NCI-H446 treated with DMSO at 0.1 percent for 48 hours (cell line): ENCODE results near the gene ATF6B.
A peak's percentile ranks its signal among the peaks of the same experiment; 100 is the strongest.

ENCODE experiments used
- DNase-seq: peaks from one replicate; lab custom pipeline; 2025; lab: John Stamatoyannopoulos, UW

The ATF6B gene

GRCh38 chr6:32127717-32128592 is at the start of gene ATF6B:
TSS of gene ATF6B (minus strand) at chr6:32128246. CDS start at chr6:32128207, 39 bp downstream.
- DNase-seq, result peak; percentile 99

DNA sequence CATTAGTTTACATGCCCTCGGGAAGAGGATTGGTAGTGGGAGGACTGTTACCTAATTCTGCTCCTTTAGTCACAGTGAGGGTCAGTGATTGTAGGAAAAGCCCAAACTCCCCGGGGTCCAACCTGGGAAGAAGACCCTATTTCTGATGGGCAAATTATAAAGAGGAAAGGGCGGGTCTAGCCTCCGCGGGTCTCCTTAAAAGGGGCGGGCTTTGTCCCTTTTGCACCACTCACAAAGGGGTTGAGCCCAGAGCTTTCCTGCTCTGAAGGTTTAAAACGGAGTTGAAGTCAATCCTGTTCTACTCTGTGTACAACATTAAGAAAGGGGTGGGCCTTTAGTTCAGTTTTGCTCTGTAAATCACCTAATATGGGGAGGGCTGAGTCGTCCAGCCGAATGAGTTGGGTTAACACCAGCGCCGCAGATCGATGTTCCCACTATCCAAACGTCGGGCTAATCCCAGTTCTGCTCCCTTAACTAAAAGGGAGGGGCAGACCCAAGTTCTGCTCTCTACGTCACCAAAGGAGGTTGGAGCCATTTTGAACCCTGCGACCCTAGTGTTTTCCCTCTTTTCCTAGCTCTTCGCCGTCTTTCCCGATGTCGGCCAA is 49.2 kb upstream of the ATF6B start:
- peak; percentile 82 for DNase-seq

DNA sequence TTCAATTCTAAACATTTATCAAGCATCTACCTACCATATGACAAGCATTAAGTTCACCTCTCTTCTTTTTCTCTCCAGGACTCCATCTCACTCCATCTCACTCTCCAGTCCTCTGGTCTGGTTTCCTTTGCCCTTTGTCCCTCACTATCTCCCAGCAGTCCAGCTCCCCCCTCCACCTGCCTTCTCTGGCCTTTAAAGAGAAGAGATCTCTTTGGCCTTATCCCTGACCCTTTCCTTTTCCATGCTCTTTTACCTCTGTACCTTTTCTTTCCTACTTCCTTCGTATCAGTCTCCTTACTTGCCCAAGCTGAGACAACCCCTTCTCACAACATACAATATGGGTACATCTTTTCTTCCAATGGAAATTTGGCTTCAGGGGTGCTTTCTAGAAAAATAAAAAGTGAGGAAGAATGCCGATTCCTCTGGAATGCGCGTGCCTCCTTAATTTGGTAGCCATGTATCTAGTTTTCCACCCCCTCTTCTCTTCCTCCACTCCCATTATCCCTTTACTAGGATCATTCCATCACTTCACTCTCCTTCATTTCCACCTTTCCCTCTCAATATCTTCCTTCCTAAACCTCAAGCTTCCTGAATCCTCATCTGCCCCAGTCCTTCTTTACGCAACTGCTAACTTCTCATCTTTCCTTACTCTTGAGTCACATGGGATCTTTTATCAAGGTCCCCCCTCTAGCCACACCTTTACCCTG is 48.6 kb upstream of the ATF6B start:
- no peak for DNase-seq

DNA sequence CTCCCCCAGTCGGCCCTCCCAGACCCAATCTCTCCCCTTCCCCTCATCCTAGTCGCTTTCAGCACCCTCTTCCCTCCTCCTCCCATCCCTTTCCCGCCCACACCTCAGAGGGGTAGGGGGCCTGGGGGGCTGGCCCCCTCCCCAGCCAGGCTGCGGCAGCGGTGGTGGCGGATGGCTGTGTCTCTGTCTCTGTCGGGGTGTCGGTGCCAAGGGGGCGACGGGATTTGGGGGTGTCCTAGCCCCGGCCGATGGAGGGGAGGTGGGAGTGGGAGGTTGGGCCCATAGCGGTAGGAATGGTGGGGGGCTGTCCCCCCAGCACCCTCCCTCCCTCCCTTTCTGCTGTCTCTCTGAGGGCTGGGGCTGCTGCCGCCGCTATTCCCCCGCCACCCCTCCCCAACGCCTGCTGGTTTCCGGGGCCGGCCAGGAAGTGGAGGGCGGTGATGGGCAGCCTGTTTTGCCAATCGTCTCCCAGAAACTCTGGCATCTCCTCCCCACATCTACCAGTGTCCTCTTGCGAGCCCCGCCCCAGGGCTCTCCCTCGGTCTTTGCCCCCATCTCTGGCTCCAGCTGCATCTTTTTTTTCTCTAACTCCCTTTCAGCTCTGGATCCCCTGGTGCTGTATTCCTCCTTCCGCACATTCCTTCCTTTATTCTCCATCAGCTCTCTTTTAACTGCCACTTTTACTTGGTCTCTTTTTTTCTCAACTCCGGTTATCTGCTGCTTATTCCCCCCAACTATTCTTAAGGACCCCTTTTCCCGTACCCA is 47.8 kb upstream of the ATF6B start, which contains the start of gene AGPAT1:
Gene AGPAT1 (minus strand): TSS at position 374 of the 765 bp plus-strand sequence. CDS start 4,588 bp downstream, outside the sequence.
- peak; percentile 89 for DNase-seq

GRCh38 chr6:32175322-32175710 is 47.3 kb upstream of the ATF6B start:
- no peak for DNase-seq

- DNase-seq, result no peak
These were observed 46.4 kb upstream of the ATF6B start for GRCh38 chr6:32174416-32174815.

DNA sequence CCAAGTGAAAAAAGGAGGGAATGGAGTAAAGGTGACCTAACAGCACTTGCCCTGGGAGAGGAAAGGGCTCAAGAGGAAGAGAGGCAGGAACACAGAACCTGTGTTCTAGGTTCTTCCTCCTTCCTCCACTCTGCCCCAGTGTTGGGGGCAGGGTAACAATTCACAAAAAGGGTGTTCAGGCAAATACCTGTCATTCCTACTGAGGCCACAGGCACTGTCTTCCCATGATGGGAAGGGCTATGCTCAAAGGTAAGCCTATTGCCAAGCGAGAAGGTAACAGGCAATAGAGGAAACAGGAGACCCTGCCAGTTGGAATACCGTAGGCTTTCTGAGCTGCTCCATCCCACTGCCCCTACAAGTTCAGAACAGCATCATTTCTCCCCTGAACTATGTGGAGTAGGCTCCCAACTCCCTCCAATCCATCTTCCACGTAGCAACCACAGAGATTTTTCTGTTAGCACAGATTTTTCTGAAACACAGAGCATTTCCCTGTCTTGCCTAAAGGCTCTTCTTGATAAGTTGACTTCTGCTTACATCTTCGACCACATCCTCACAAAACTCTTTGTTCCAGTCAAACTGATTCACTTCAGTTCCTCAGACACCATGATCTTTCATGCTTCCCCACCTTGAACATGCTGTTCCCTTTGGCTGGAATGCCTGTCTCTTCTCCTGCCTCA is 45.1 kb upstream of the ATF6B start:
- DNase-seq, result no peak

DNA sequence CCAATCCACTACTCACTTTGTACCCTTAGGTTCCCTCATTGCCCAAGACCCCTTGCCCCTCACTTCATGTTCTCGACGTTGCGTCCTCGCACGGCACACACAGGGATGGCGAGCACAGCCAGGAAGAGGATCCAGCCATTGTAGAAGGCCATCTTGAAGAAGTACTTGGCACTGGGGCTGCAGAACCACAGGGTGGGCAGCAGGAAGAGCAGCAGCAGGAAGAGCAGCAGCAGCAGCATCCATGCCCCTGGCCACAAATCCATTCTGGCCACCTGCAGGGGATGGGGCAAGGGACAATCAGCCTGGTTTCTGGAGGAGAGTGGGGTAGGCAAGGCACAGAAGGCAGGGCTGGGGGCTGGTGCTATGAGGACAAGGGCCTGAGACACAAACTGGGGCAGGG is 43.2 kb upstream of the ATF6B start:
- DNase-seq, result no peak

- DNase-seq, result no peak
These were observed 42.2 kb upstream of the ATF6B start for GRCh38 chr6:32170294-32170693.

- DNase-seq, result no peak
These were observed 41.0 kb upstream of the ATF6B start for GRCh38 chr6:32168807-32169591.

GRCh38 chr6:32168350-32168749 is 40.3 kb upstream of the ATF6B start:
- DNase-seq, result no peak

DNA sequence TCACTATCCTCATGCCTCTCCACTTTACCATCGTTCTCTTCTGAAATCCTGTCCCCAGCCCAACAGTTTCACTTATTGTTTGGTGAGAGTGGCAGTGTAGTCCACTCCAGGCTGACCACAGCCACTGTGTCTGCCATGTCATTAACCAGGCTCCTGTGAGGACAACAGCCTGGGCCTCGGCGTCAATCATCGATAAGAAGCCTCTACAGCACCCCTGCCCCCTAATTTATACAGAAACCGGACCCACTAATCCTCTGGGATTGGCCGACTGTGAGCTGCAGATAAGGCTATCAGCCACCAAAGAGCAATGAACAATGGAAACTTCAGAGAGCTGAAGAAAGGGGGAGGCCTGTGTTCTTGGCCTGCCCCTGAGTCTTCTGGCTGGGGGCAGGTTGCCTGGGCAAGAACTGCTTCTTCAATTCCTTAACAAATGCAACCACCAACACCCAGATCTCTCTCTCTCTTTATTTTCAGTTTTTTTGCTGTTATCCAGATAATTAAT is 39.8 kb upstream of the ATF6B start:
- DNase-seq, result no peak

- no peak for DNase-seq
These were observed 39.2 kb upstream of the ATF6B start for GRCh38 chr6:32167154-32167760.

DNA sequence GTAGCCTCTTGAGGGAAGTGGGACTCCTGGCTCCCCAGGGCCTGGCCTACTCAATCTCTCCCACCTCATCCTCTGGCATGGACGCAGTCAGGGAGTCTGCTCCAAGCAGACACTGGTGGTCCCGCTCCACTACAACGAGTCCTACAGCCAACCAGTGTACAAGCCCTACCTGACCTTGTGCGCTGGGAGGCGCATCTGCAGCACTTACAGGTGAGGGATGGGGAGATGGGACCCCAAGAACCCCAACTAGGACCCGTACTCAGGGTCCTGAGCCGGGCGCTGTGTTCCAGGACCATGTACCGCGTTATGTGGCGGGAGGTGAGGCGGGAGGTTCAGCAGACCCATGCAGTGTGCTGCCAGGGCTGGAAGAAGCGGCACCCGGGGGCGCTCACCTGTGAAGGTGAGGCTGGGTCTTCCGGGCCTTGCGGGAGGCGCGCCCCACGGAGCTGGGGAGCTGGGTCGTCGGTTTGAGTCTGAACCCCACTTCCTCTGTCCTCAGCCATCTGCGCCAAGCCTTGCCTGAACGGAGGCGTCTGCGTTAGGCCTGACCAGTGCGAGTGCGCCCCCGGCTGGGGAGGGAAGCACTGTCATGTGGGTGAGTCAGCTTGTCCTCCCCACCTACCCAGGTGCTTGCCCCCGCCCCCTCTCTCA is 38.5 kb upstream of the ATF6B start:
- no peak for DNase-seq

DNA sequence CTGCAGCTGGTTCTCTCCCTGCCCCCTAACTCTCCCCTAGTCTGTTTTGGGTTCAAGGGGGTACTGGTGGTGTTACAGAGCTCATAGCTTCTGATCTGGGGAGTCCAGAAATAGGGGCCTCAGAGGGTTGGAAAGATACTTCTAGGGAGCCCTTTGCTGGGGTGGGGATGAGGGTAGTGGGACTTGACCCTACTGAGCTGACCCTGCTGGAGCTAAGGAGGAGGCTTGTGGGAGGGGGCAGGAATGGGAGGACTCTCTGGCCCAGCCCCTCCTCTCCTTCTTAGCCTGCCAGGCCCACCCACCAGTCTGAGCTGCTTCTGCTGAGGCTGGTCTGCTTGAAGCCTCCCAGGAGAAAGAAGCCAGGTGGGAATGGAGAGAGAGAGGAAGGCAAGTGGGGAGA is 36.2 kb upstream of the ATF6B start, which contains the start of gene EGFL8:
Gene EGFL8 (plus strand): TSS at position 301 of the 400 bp plus-strand sequence. CDS start 1,571 bp downstream, outside the sequence.
- no peak for DNase-seq

DNA sequence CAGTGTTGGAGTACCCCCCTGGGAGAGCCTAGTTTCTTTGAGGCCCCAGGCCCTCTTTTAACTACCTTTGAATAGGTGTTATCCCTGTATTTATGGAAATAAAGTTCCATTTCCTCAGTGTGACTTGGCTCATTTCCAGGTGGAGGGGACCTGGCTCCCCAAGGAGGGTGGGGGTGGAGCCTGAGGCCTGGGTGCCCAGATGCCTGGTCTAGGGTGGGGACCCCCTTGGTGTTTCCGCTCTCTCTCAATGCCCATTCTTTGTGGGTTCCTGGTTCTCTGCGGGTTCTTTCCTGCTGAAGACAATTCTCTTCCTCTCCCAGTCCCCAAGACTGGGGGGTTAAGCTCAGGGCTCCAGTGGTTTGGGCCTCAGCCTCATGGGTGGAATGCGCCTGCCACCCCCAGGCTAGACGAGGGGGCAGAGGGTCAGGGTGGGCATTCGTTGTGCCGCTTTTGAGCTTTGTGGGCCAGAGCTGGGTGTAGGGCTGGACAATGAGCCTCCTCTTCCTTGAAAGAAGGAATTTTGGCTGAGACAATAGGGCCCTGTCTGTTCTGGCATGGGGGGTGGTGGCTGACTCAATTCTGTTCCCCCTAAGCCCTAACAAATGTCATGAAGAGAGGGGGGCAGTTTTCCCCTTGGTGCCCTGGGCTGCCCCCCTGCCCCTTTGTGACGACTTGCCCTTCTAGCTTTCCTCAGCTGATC is 35.7 kb upstream of the ATF6B start:
- no peak for DNase-seq

GRCh38 chr6:32158052-32158451 is 30.0 kb upstream of the ATF6B start:
- DNase-seq, result no peak

GRCh38 chr6:32156891-32157290 is 28.8 kb upstream of the ATF6B start:
- no peak for DNase-seq
